ENCODE measurements around the gene U2SURP.

Gene U2SURP

DNA sequence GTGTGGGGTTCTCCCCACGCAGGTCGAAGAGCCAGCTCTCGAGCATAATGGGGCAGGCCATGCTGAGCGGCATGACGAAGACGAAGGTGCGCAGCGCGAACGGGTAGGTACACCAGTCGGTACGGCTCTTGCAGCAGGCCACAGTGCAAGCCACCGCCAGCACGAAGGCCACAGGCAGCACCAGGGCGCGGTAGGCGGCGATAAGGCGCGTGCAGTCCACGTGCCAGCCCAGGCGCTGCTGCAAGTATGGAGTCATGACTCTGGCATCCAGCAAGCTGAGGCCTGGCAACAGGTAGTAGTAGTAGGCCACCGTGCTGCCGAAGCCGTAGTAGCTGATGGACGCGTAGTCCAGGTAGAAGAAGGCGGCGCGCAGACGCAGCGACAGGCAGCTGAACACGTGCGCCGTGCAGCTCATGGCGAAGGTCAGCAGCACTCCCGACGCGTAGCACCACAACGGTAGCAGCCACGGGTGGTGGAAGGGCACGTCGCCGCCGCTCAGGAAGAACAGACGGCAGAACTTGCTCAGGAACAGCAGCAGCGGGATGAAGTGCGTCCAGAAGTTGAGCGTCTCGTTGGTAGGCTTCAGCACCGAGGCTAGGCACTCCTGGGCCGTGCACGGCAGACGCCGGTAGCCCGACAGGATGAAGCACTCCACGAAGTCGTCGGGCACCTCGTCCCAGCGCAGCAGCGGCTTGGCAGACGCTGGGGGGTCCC is 38.7 kb upstream of the U2SURP start:
- Histone ChIP-seq H3K4me2 (no peak overlapping the region), H3K79me2 (ENCODE audit: insufficient read depth, low read depth) (no peaks in the 10 kb centered on the region), H3K9ac (no peak overlapping the region), H3K36me3 (ENCODE audit: insufficient read depth) (no peaks in the 10 kb centered on the region), H3K27ac (no peak overlapping the region), H3K27me3 (ENCODE audit: insufficient read depth, low read depth) (no peaks in the 10 kb centered on the region), H2AFZ (ENCODE audit: low read depth) (no peak overlapping the region), H3K4me1 (ENCODE audit: low read depth, poor library complexity, severe bottlenecking) (no peaks in the 10 kb centered on the region), H3K4me3 (IDR thresholded peaks at IDR 0.05; ENCODE audit: insufficient read depth, low read depth, low read length) (no peak overlapping the region), H4K20me1 (ENCODE audit: insufficient read depth) (no peaks in the 10 kb centered on the region)
- TF ChIP-seq, protein P1, sequence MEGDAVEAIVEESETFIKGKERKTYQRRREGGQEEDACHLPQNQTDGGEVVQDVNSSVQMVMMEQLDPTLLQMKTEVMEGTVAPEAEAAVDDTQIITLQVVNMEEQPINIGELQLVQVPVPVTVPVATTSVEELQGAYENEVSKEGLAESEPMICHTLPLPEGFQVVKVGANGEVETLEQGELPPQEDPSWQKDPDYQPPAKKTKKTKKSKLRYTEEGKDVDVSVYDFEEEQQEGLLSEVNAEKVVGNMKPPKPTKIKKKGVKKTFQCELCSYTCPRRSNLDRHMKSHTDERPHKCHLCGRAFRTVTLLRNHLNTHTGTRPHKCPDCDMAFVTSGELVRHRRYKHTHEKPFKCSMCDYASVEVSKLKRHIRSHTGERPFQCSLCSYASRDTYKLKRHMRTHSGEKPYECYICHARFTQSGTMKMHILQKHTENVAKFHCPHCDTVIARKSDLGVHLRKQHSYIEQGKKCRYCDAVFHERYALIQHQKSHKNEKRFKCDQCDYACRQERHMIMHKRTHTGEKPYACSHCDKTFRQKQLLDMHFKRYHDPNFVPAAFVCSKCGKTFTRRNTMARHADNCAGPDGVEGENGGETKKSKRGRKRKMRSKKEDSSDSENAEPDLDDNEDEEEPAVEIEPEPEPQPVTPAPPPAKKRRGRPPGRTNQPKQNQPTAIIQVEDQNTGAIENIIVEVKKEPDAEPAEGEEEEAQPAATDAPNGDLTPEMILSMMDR (conservative IDR thresholded peaks at IDR 0.05; ENCODE audit: low read depth, low read length) = no peak

DNA sequence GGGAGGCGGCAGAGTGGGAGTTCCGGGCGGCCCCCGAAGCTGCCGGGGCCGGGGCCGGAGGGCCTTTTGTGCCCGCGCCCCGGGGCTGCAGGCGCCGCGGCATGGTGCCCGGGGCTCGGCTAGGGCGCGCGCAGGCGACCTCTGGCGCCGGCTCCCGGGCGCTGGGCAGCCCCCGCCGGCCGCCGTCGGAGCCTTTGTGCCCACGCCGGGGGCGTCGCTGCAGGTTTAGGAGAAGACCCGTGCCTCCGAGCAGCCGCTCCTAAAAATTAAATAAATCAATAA is 38.2 kb upstream of the U2SURP start:
- no peaks in the 10 kb centered on the region for H3K27me3 ChIP-seq (ENCODE audit: insufficient read depth, low read depth)
- no peaks in the 10 kb centered on the region for H3K4me1 ChIP-seq (ENCODE audit: low read depth, poor library complexity, severe bottlenecking)
- H3K9ac ChIP-seq = no peak overlapping the region
- H3K79me2 ChIP-seq (ENCODE audit: insufficient read depth, low read depth) = no peaks in the 10 kb centered on the region
- H2AFZ ChIP-seq (ENCODE audit: low read depth) = no peak overlapping the region
- TF ChIP-seq, protein P1 (conservative IDR thresholded peaks at IDR 0.05; ENCODE audit: low read depth, low read length) = no peak
- H3K4me3 ChIP-seq (IDR thresholded peaks at IDR 0.05; ENCODE audit: insufficient read depth, low read depth, low read length) = no peak overlapping the region
- no peak overlapping the region for H3K4me2 ChIP-seq
- no peaks in the 10 kb centered on the region for H3K36me3 ChIP-seq (ENCODE audit: insufficient read depth)
- no peaks in the 10 kb centered on the region for H4K20me1 ChIP-seq (ENCODE audit: insufficient read depth)
- H3K27ac ChIP-seq = no peak overlapping the region

DNA sequence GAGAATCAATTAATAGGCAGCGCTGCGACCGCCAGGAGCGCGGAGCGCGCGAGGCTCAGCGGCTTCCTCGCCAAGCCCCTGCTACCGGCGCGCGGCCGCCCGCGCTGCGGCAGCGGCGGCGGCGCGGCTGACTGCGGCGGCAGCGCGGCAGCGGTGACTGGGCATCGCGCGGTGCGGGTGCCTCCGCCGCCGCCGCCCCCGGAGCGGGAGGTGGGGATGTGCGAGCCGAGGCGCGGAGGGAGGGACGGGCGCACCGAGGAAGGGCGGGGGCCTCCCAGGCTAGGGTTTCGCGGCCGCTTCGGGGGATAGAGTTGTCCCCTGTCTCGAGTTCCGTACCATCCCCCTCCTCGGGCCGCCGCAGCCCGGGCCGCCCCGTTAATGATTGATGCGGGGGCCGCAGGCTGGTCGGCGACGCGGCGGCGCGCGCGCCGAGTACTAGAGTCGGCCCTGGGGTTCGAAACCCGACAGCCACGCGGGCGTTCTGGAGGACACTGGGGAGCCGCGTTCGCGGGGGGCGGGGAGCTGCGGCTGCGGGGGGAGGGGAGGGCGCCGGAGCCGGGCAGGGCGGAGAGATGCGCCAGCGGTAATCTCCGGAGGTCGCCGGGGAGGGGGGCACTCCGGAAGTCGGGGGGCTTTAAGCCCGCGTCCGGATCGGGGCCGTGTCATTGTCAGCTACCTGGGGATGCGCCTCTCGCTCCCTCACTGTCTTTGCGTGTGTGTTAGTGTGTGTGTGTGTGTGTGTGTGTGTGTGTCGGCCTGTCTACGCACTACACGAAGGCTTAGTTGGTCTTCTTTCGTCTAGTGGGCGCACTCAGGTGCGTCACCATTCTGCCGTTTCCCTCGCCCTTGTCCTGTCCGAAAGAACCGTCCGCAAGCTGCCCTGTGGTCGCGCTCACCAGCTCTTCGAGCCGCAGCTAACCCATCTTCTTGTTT is 37.6 kb upstream of the U2SURP start, which contains the start of gene PAQR9:
Gene PAQR9 (minus strand): TSS at position 159 of the 933 bp plus-strand sequence. CDS start 338 bp downstream, outside the sequence.
- no peak within 1 kb of the TSS for H2AFZ ChIP-seq (ENCODE audit: low read depth)
- no peak within 1 kb of the TSS for H3K9ac ChIP-seq
- H3K4me2 ChIP-seq = no peak within 1 kb of the TSS
- H3K27me3 ChIP-seq (ENCODE audit: insufficient read depth, low read depth) = no peaks in the 10 kb centered on the region
- no peak within 1 kb of the TSS for H3K27ac ChIP-seq
- no peaks in the 10 kb centered on the region for H3K79me2 ChIP-seq (ENCODE audit: insufficient read depth, low read depth)
- H3K4me3 ChIP-seq (IDR thresholded peaks at IDR 0.05; ENCODE audit: insufficient read depth, low read depth, low read length) = no peak within 1 kb of the TSS
- H4K20me1 ChIP-seq (ENCODE audit: insufficient read depth) = no peaks in the 10 kb centered on the region
- TF ChIP-seq, protein P1 (conservative IDR thresholded peaks at IDR 0.05; ENCODE audit: low read depth, low read length) = no peak
- H3K4me1 ChIP-seq (ENCODE audit: low read depth, poor library complexity, severe bottlenecking) = no peaks in the 10 kb centered on the region
- H3K36me3 ChIP-seq (ENCODE audit: insufficient read depth) = no peaks in the 10 kb centered on the region

DNA sequence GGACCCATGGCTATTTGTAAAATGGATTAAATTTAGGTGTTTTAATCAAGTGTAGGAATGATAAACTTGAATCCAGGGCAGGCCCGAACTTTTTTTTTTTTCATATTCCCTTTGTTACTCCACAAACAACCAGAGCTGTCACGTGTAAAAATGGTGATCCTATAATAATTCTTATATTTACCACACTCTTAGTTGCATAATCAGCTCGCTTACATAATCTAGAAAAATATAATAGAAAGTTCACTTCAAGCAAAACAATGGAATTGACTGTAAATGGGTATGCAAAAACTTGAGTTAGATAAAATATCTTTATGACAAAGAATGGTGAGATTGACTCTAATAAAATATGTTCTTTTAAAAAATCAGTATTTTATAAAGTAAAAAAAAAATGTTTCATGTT is 35.8 kb upstream of the U2SURP start:
- no peaks in the 10 kb centered on the region for H3K4me1 ChIP-seq (ENCODE audit: low read depth, poor library complexity, severe bottlenecking)
- no peak overlapping the region for H3K4me3 ChIP-seq (IDR thresholded peaks at IDR 0.05; ENCODE audit: insufficient read depth, low read depth, low read length)
- H3K9ac ChIP-seq = no peak overlapping the region
- H3K4me2 ChIP-seq = no peak overlapping the region
- H2AFZ ChIP-seq (ENCODE audit: low read depth) = no peak overlapping the region
- no peaks in the 10 kb centered on the region for H3K36me3 ChIP-seq (ENCODE audit: insufficient read depth)
- no peaks in the 10 kb centered on the region for H3K79me2 ChIP-seq (ENCODE audit: insufficient read depth, low read depth)
- H3K27ac ChIP-seq = no peak overlapping the region
- TF ChIP-seq, protein P1 (conservative IDR thresholded peaks at IDR 0.05; ENCODE audit: low read depth, low read length) = no peak
- no peaks in the 10 kb centered on the region for H4K20me1 ChIP-seq (ENCODE audit: insufficient read depth)
- no peaks in the 10 kb centered on the region for H3K27me3 ChIP-seq (ENCODE audit: insufficient read depth, low read depth)
